Neural cell (in vitro differentiated cells): ENCODE results near the gene PLXNA4. TPM values are rescaled to one million over a fixed set of nuclear protein-coding genes. Genes with fewer than 3 reads are reported as not detected.

Experiments
- H2AFZ ChIP-seq: fragments of 200-600, 300-800 bp; sonication (generic), shearing (Covaris generic); 2 replicates; pipeline ENCODE4 v1.6.0; 2014; ENCODE audit warnings: low read depth, mild to moderate bottlenecking, antibody characterized with exemption, low read length, moderate library complexity
- H3F3A ChIP-seq: fragments of 200-600 bp; shearing (Covaris generic); 2 replicates; pipeline ENCODE4 v1.6.1; 2016; ENCODE audit warnings: mild to moderate bottlenecking, moderate library complexity, mixed read lengths, antibody characterized with exemption, low read length; ENCODE audit not compliant: insufficient read depth, poor library complexity, severe bottlenecking
- H3K27ac ChIP-seq: fragments of 200-600, 300-800 bp; sonication (generic), shearing (Covaris generic); 2 replicates; pipeline ENCODE4 v1.5.1; 2014; ENCODE audit warnings: mild to moderate bottlenecking, low read length, moderate library complexity
- H3K27me3 ChIP-seq: fragments of 300-800, 200-600 bp; sonication (generic), shearing (Covaris generic); 2 replicates; pipeline ENCODE4 v1.6.0; 2014; ENCODE audit warnings: mild to moderate bottlenecking, low read depth, low read length, moderate library complexity; ENCODE audit not compliant: insufficient read depth
- H3K36me3 ChIP-seq: fragments of 300-800, 200-600 bp; sonication (generic), shearing (Covaris generic); 2 replicates; pipeline ENCODE4 v1.5.1; 2014; ENCODE audit warnings: mild to moderate bottlenecking, antibody characterized with exemption, low read length, moderate library complexity; ENCODE audit not compliant: insufficient read depth
- H3K4me2 ChIP-seq: fragments of 300-800, 200-600 bp; sonication (generic), shearing (Covaris generic); 2 replicates; pipeline ENCODE4 v1.6.0; 2014; ENCODE audit warnings: mild to moderate bottlenecking, low read length
- H3K4me3 ChIP-seq: fragments of 300-800, 200-600 bp; sonication (generic), shearing (Covaris generic); 2 replicates; pipeline ENCODE4 v1.5.1; 2014; ENCODE audit warnings: mild to moderate bottlenecking, low read length, moderate library complexity
- H3K79me2 ChIP-seq: fragments of 200-600 bp; shearing (Covaris generic); replicated peaks from 2 replicates; pipeline ENCODE4 v1.6.0; 2014; ENCODE audit warnings: mild to moderate bottlenecking, low read length, moderate library complexity; ENCODE audit not compliant: insufficient read depth
- H3K9ac ChIP-seq: fragments of 300-800, 200-600 bp; sonication (generic), shearing (Covaris generic); 2 replicates; pipeline ENCODE4 v1.6.1; 2016; ENCODE audit warnings: mild to moderate bottlenecking, low read length, mixed read lengths
- H3K9me2 ChIP-seq: fragments of 200-600 bp; shearing (Covaris generic); 2 replicates; pipeline ENCODE4 v1.6.1; 2016; ENCODE audit warnings: mild to moderate bottlenecking, low read length, mixed read lengths; ENCODE audit not compliant: insufficient read depth
- H3K9me3 ChIP-seq: fragments of 200-600, 300-800 bp; sonication (generic), shearing (Covaris generic); 2 replicates; pipeline ENCODE4 v1.6.1; 2016; ENCODE audit warnings: mild to moderate bottlenecking, mixed run types, low read length, moderate library complexity, mixed read lengths
- H4K20me1 ChIP-seq: fragments of 200-600 bp; shearing (Covaris generic); 2 replicates; pipeline ENCODE4 v1.6.1; 2016; ENCODE audit warnings: mild to moderate bottlenecking, mixed run types; ENCODE audit not compliant: insufficient read depth
- EP300 ChIP-seq: fragments of 450-650 bp; conservative IDR thresholded peaks from 2 replicates; pipeline ENCODE4 v1.6.1; 2014; ENCODE audit warnings: antibody characterized with exemption, mild to moderate bottlenecking, moderate library complexity; ENCODE audit not compliant: poor library complexity, severe bottlenecking
- EZH2 ChIP-seq: fragments of 200-600, 300-800 bp; shearing (Covaris generic), sonication (generic); IDR thresholded peaks from 2 replicates; pipeline ENCODE4 v1.6.1; 2014; ENCODE audit warnings: antibody characterized with exemption, low read length, borderline replicate concordance, mild to moderate bottlenecking; ENCODE audit not compliant: insufficient read depth, poor library complexity, severe bottlenecking
- MXI1 ChIP-seq: fragments of 450-650 bp; conservative IDR thresholded peaks from 2 replicates; pipeline ENCODE4 v1.6.1; 2014; ENCODE audit warnings: antibody characterized with exemption, mild to moderate bottlenecking; ENCODE audit not compliant: poor library complexity, severe bottlenecking
- POLR2AphosphoS5 ChIP-seq: IDR thresholded peaks from 2 replicates; pipeline ENCODE4 v1.6.1; 2012
- RAD21 ChIP-seq: fragments of 450-650 bp; conservative IDR thresholded peaks from 2 replicates; pipeline ENCODE4 v1.6.1; 2014; ENCODE audit warnings: antibody characterized with exemption, mild to moderate bottlenecking, moderate library complexity
- SMC3 ChIP-seq: fragments of 450-650 bp; conservative IDR thresholded peaks from 2 replicates; pipeline ENCODE4 v1.6.1; 2014; ENCODE audit warnings: antibody characterized with exemption, mild to moderate bottlenecking, moderate library complexity; ENCODE audit not compliant: poor library complexity
- TAF1 ChIP-seq: IDR thresholded peaks from 2 replicates; pipeline ENCODE4 v1.6.1; 2012; ENCODE audit warnings: low read depth
- polyA plus RNA-seq: library from polyadenylated mRNA; depleted of rRNA; stranded (reverse); fragments of >200 nt; gene quantifications from 2 replicates; pipeline ENCODE4 v1.2.3, GENCODE V29; 2014
- TF ChIP-seq, protein P1 (sequence below): IDR thresholded peaks from 2 replicates; pipeline ENCODE4 v1.6.1; 2012; ENCODE audit warnings: borderline replicate concordance
- TF ChIP-seq, protein P2 (sequence below): fragments of 450-650 bp; IDR thresholded peaks from 2 replicates; pipeline ENCODE4 v1.5.1; 2014; ENCODE audit warnings: antibody characterized with exemption, mild to moderate bottlenecking, moderate library complexity; ENCODE audit not compliant: poor library complexity, severe bottlenecking

Gene PLXNA4
- polyA plus RNA-seq, 1 donor from 2014 or later: 7.2 TPM

DNA sequence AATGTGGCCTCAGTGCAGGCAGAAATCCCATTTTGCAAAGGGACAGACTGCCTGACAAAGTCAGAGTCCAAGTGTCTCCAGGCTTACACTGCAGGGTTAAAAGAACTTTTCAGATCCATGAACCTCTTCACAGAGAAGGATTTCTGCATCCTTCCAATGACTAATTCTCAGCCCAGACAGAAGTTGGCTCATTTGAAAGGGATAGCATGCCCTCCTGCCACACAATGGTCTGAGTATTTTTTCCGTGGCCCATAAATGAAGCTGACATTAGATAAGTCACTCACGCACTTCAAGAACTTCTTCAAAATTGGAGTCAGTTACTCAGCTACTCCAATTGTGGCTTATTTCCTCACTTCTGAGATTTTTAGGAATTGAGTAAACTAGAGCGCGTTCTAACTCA lies 170.2 kb downstream of the PLXNA4 start:
- TF ChIP-seq SMC3: no peak
- no peak for TF ChIP-seq POLR2AphosphoS5
- no peak for TF ChIP-seq RAD21
- TF ChIP-seq, protein P1, sequence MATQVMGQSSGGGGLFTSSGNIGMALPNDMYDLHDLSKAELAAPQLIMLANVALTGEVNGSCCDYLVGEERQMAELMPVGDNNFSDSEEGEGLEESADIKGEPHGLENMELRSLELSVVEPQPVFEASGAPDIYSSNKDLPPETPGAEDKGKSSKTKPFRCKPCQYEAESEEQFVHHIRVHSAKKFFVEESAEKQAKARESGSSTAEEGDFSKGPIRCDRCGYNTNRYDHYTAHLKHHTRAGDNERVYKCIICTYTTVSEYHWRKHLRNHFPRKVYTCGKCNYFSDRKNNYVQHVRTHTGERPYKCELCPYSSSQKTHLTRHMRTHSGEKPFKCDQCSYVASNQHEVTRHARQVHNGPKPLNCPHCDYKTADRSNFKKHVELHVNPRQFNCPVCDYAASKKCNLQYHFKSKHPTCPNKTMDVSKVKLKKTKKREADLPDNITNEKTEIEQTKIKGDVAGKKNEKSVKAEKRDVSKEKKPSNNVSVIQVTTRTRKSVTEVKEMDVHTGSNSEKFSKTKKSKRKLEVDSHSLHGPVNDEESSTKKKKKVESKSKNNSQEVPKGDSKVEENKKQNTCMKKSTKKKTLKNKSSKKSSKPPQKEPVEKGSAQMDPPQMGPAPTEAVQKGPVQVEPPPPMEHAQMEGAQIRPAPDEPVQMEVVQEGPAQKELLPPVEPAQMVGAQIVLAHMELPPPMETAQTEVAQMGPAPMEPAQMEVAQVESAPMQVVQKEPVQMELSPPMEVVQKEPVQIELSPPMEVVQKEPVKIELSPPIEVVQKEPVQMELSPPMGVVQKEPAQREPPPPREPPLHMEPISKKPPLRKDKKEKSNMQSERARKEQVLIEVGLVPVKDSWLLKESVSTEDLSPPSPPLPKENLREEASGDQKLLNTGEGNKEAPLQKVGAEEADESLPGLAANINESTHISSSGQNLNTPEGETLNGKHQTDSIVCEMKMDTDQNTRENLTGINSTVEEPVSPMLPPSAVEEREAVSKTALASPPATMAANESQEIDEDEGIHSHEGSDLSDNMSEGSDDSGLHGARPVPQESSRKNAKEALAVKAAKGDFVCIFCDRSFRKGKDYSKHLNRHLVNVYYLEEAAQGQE: no peak
- TF ChIP-seq EZH2: no peak
- no peak for TF ChIP-seq MXI1
- TF ChIP-seq, protein P2, sequence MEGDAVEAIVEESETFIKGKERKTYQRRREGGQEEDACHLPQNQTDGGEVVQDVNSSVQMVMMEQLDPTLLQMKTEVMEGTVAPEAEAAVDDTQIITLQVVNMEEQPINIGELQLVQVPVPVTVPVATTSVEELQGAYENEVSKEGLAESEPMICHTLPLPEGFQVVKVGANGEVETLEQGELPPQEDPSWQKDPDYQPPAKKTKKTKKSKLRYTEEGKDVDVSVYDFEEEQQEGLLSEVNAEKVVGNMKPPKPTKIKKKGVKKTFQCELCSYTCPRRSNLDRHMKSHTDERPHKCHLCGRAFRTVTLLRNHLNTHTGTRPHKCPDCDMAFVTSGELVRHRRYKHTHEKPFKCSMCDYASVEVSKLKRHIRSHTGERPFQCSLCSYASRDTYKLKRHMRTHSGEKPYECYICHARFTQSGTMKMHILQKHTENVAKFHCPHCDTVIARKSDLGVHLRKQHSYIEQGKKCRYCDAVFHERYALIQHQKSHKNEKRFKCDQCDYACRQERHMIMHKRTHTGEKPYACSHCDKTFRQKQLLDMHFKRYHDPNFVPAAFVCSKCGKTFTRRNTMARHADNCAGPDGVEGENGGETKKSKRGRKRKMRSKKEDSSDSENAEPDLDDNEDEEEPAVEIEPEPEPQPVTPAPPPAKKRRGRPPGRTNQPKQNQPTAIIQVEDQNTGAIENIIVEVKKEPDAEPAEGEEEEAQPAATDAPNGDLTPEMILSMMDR: no peak
- TF ChIP-seq TAF1: no peak
- TF ChIP-seq EP300: no peak
- H3K4me2 ChIP-seq: no peak overlapping the region
- H3K79me2 ChIP-seq: no peaks in the 10 kb centered on the region
- H3F3A ChIP-seq: no peaks in the 10 kb centered on the region
- no peaks in the 10 kb centered on the region for H3K36me3 ChIP-seq
- no peaks in the 10 kb centered on the region for H3K9me3 ChIP-seq
- H3K27me3 ChIP-seq: no peaks in the 10 kb centered on the region
- H4K20me1 ChIP-seq: no peaks in the 10 kb centered on the region
- H3K4me3 ChIP-seq: no peak overlapping the region
- no peak overlapping the region for H3K9ac ChIP-seq
- H3K9me2 ChIP-seq: no peaks in the 10 kb centered on the region
- no peak overlapping the region for H2AFZ ChIP-seq
- H3K27ac ChIP-seq: no peak overlapping the region

DNA sequence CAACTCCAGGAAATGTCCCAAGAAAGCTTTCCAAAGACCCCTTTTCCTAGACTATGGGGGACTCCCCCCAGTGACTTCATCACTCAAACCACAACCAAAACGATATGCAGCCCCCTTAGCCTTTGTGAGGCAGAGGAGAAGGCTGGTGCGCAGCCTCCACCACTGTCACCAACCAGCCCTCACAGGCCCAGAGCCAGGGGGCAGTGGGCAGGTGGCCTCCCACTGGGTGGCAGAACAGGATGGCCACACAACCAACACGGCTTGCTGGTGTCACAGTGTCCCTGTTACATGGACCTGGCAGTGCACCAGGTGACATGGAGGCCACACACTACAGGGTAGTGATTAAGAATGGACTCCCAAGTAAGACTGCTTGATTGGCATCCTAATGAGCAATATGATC lies 172.0 kb downstream of the PLXNA4 start:
- Histone ChIP-seq H3K27ac (no peak overlapping the region), H3K79me2 (no peaks in the 10 kb centered on the region), H3K4me2 (no peak overlapping the region), H3K9me2 (no peaks in the 10 kb centered on the region), H3K27me3 (no peaks in the 10 kb centered on the region), H4K20me1 (no peaks in the 10 kb centered on the region), H3K4me3 (no peak overlapping the region), H3K36me3 (no peaks in the 10 kb centered on the region), H3K9ac (no peak overlapping the region), H3F3A (no peaks in the 10 kb centered on the region), H2AFZ (no peak overlapping the region), H3K9me3 (no peaks in the 10 kb centered on the region)
- TF ChIP-seq MXI1 (no peak), SMC3 (no peak), EZH2 (no peak), POLR2AphosphoS5 (no peak), TAF1 (no peak), RAD21 (no peak), EP300 (no peak)
- TF ChIP-seq, protein P2: no peak
- TF ChIP-seq, protein P1: no peak
